HG03469 (cell line): Measurements from ENCODE around the gene OR2T34.
"Not testable (repeated sequence)": the region's sequence is repeated elsewhere in the genome, so short reads cannot be mapped to it uniquely, and the experiment has no call there.

Experiments
- ATAC-seq: cut with Tn5 transposase; IDR thresholded peaks from one replicate; pipeline ENCODE4 v1.9.1; 2021; ENCODE audit warnings: mild to moderate bottlenecking, moderate library complexity, moderate number of reproducible peaks; ENCODE audit not compliant: unreplicated experiment

OR2T34 gene

DNA sequence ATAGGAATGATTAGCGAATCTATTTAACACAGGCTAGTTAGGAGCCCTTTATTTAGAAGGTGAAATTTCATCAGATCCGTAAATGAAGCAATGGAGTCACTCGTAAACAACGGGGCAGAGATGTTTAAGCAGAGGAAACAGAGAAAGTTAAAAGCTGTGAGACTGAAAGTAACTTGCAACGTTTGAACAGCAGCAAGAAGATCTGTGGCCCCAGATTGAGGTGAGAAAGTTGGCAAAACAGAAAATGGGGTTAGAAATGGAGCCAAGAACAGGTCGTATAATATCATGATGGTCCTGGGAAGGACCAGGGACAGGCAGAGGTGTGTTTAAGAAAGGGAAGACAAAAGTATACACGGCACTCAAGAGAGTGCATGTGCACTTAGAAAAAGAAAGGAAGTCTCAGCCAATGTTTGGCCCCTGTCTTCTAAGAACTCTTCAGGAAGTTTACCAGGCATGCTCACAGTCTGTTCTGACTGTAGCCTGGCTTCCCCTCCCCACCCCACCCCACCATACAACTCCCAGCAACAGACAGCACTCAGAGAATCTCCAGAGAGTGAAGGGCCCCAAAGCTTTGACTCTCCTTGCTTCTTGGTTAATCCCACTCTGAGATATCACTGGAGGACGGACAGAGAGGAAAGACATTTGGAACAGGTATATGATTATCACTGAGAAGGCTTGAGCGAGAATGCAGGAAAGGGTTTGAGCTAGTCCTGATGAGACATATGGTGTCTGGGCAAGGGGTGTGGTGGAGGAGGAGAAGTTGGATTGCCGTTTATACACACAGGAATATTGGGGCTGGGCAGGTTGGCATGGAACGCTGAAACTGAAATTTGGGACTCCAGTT is 8.8 kb downstream of the OR2T34 start:
- ATAC-seq: peak; percentile 44

GRCh38 chr1:248562672-248563071 is 11.9 kb downstream of the OR2T34 start, which contains the start of gene OR2T29:
TSS of gene OR2T29 (minus strand) at chr1:248562772. CDS start at chr1:248559491, 3,281 bp downstream.
- not testable (repeated sequence) for ATAC-seq

DNA sequence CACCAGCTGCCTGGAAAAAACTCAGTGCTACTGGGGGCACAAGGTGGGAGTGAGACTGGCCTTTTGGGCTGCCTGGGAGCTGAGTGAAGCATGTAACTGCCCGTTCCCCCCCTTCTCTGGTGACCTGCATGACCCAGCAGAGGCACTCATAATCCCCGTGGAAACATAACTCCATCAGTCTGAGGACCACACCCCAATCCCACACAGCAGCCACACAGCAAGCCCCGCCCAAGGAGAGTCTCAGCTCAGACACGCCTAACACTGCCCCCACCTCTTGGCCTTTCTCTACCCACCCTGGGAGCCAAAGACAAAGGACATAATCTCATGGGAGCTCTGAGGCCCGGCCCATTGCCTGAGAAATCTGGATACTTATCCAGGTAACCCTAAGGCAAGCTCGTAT is 23.5 kb downstream of the OR2T34 start:
- ATAC-seq: not testable (repeated sequence)

GRCh38 chr1:248547383-248547782 is 27.2 kb downstream of the OR2T34 start:
- ATAC-seq: not testable (repeated sequence)

DNA sequence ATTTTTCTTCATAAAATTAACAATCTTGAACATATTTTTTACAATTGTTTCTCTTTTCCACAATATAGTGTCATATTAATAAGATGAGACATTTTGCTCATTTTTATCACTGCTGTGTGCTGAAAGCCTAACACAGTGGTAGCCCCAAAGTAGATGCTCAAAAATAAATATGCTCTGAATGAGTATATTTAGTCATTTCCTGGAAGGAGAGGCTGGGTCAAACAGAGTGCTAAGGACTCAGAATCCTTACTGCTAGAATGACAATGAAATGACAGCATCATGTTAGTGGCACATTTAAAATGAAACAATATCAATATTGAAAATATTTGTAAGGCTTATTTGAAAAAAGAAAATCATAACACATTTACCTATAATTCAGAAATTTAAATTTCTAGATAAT is 37.1 kb downstream of the OR2T34 start:
- ATAC-seq: not testable (repeated sequence)
